ENCODE results near the gene ADAM12.

ADAM12 gene

GRCh38 chr10:126204320-126204719 is 184.0 kb downstream of the ADAM12 start:
- Histone ChIP-seq H3K4ac (ENCODE audit: low read depth, low read length) (no peak overlapping the region), H3K23ac (ENCODE audit: low read length) (no peak overlapping the region), H3K4me3 (ENCODE audit: low read depth, low read length) (no peak overlapping the region), H2BK5ac (ENCODE audit: low read depth, low read length, poor library complexity) (no peak overlapping the region), H3K79me2 (ENCODE audit: control insufficient read depth, insufficient read depth, low read length, poor library complexity) (no peaks in the 10 kb centered on the region), H3K18ac (ENCODE audit: low read length) (no peak overlapping the region), H3K4me1 (ENCODE audit: control insufficient read depth in 1 of 2, insufficient read depth in 2 of 2, low read length in 2 of 2) (no peaks in the 10 kb centered on the region), H3K9me3 (ENCODE audit: insufficient read depth, low read depth, low read length) (no peaks in the 10 kb centered on the region), H2BK12ac (ENCODE audit: low read length) (no peak overlapping the region), H3K14ac (ENCODE audit: low read length) (no peak overlapping the region), H3K36me3 (ENCODE audit: control insufficient read depth in 1 of 2, insufficient read depth in 2 of 2, low read length in 2 of 2) (no peaks in the 10 kb centered on the region), H3K4me2 (ENCODE audit: low read length) (no peak overlapping the region), H3K27ac (ENCODE audit: low read depth, low read length) (no peak overlapping the region), H2BK120ac (ENCODE audit: insufficient read depth, low read length, poor library complexity) (no peak overlapping the region), H4K8ac (ENCODE audit: low read depth, low read length) (no peak overlapping the region), H3K79me1 (ENCODE audit: low read length) (no peaks in the 10 kb centered on the region), H4K91ac (ENCODE audit: low read depth, low read length) (no peak overlapping the region), H3K27me3 (ENCODE audit: insufficient read depth, low read length) (peaks cover 2% of the 10 kb centered on the region), H3K9ac (ENCODE audit: low read length) (no peak overlapping the region), H2AK5ac (ENCODE audit: low read length) (no peak overlapping the region), H2AFZ (ENCODE audit: insufficient read depth, low read length, poor library complexity) (no peak overlapping the region), H4K12ac (ENCODE audit: low read depth, low read length) (no peak overlapping the region)
- DNase-seq: peak; percentile 81 to 85
- no CpG with 5 or more reads among the region's 4 CpGs for WGBS (ENCODE audit: extremely low coverage, insufficient coverage, insufficient read length)

- no peak overlapping the region for H2BK12ac ChIP-seq (ENCODE audit: low read length)
- H3K27me3 ChIP-seq (ENCODE audit: insufficient read depth, low read length): peaks cover 2% of the 10 kb centered on the region
- no peak overlapping the region for H2AK5ac ChIP-seq (ENCODE audit: low read length)
- no peak overlapping the region for H2BK5ac ChIP-seq (ENCODE audit: low read depth, low read length, poor library complexity)
- H3K79me1 ChIP-seq (ENCODE audit: low read length): no peaks in the 10 kb centered on the region
- H4K12ac ChIP-seq (ENCODE audit: low read depth, low read length): no peak overlapping the region
- H3K4me3 ChIP-seq (ENCODE audit: low read depth, low read length): no peak overlapping the region
- no peak overlapping the region for H3K18ac ChIP-seq (ENCODE audit: low read length)
- no peak overlapping the region for H3K4ac ChIP-seq (ENCODE audit: low read depth, low read length)
- H2BK120ac ChIP-seq (ENCODE audit: insufficient read depth, low read length, poor library complexity): no peak overlapping the region
- no peak overlapping the region for H4K91ac ChIP-seq (ENCODE audit: low read depth, low read length)
- H3K9me3 ChIP-seq (ENCODE audit: insufficient read depth, low read depth, low read length): no peaks in the 10 kb centered on the region
- no peaks in the 10 kb centered on the region for H3K36me3 ChIP-seq (ENCODE audit: control insufficient read depth in 1 of 2, insufficient read depth in 2 of 2, low read length in 2 of 2)
- no peak overlapping the region for H3K4me2 ChIP-seq (ENCODE audit: low read length)
- H3K27ac ChIP-seq (ENCODE audit: low read depth, low read length): no peak overlapping the region
- no peak overlapping the region for H3K9ac ChIP-seq (ENCODE audit: low read length)
- WGBS (ENCODE audit: extremely low coverage, insufficient coverage, insufficient read length): no CpG with 5 or more reads among the region's 7 CpGs
- no peak overlapping the region for H3K14ac ChIP-seq (ENCODE audit: low read length)
- DNase-seq: no peak
- H2AFZ ChIP-seq (ENCODE audit: insufficient read depth, low read length, poor library complexity): no peak overlapping the region
- H4K8ac ChIP-seq (ENCODE audit: low read depth, low read length): no peak overlapping the region
- H3K23ac ChIP-seq (ENCODE audit: low read length): no peak overlapping the region
- H3K79me2 ChIP-seq (ENCODE audit: control insufficient read depth, insufficient read depth, low read length, poor library complexity): no peaks in the 10 kb centered on the region
- no peaks in the 10 kb centered on the region for H3K4me1 ChIP-seq (ENCODE audit: control insufficient read depth in 1 of 2, insufficient read depth in 2 of 2, low read length in 2 of 2)
Observed at GRCh38 chr10:126203746-126204145, 184.5 kb downstream of the ADAM12 start.

GRCh38 chr10:126201603-126202002 is 186.7 kb downstream of the ADAM12 start:
- Histone ChIP-seq H3K18ac (ENCODE audit: low read length) (no peak overlapping the region), H3K79me2 (ENCODE audit: control insufficient read depth, insufficient read depth, low read length, poor library complexity) (no peaks in the 10 kb centered on the region), H3K14ac (ENCODE audit: low read length) (no peak overlapping the region), H3K4me2 (ENCODE audit: low read length) (no peak overlapping the region), H3K9me3 (ENCODE audit: insufficient read depth, low read depth, low read length) (no peaks in the 10 kb centered on the region), H3K27me3 (ENCODE audit: insufficient read depth, low read length) (peaks cover 2% of the 10 kb centered on the region), H3K4me3 (ENCODE audit: low read depth, low read length) (no peak overlapping the region), H2AFZ (ENCODE audit: insufficient read depth, low read length, poor library complexity) (no peak overlapping the region), H2AK5ac (ENCODE audit: low read length) (no peak overlapping the region), H4K8ac (ENCODE audit: low read depth, low read length) (no peak overlapping the region), H2BK5ac (ENCODE audit: low read depth, low read length, poor library complexity) (no peak overlapping the region), H2BK120ac (ENCODE audit: insufficient read depth, low read length, poor library complexity) (no peak overlapping the region), H4K12ac (ENCODE audit: low read depth, low read length) (no peak overlapping the region), H3K27ac (ENCODE audit: low read depth, low read length) (no peak overlapping the region), H3K23ac (ENCODE audit: low read length) (no peak overlapping the region), H2BK12ac (ENCODE audit: low read length) (no peak overlapping the region), H3K4ac (ENCODE audit: low read depth, low read length) (no peak overlapping the region), H3K36me3 (ENCODE audit: control insufficient read depth in 1 of 2, insufficient read depth in 2 of 2, low read length in 2 of 2) (no peaks in the 10 kb centered on the region), H4K91ac (ENCODE audit: low read depth, low read length) (no peak overlapping the region), H3K79me1 (ENCODE audit: low read length) (no peaks in the 10 kb centered on the region), H3K4me1 (ENCODE audit: control insufficient read depth in 1 of 2, insufficient read depth in 2 of 2, low read length in 2 of 2) (no peaks in the 10 kb centered on the region), H3K9ac (ENCODE audit: low read length) (no peak overlapping the region)
- WGBS (ENCODE audit: extremely low coverage, insufficient coverage, insufficient read length): no CpG with 5 or more reads among the region's 8 CpGs
- no peak for DNase-seq

- Histone ChIP-seq H3K4me2 (ENCODE audit: low read length) (no peak overlapping the region), H3K79me2 (ENCODE audit: control insufficient read depth, insufficient read depth, low read length, poor library complexity) (no peaks in the 10 kb centered on the region), H3K4me3 (ENCODE audit: low read depth, low read length) (no peak overlapping the region), H2BK5ac (ENCODE audit: low read depth, low read length, poor library complexity) (no peak overlapping the region), H3K36me3 (ENCODE audit: control insufficient read depth in 1 of 2, insufficient read depth in 2 of 2, low read length in 2 of 2) (no peaks in the 10 kb centered on the region), H4K12ac (ENCODE audit: low read depth, low read length) (no peak overlapping the region), H2BK120ac (ENCODE audit: insufficient read depth, low read length, poor library complexity) (no peak overlapping the region), H4K8ac (ENCODE audit: low read depth, low read length) (no peak overlapping the region), H3K4ac (ENCODE audit: low read depth, low read length) (no peak overlapping the region), H3K18ac (ENCODE audit: low read length) (no peak overlapping the region), H3K14ac (ENCODE audit: low read length) (no peak overlapping the region), H3K9me3 (ENCODE audit: insufficient read depth, low read depth, low read length) (no peaks in the 10 kb centered on the region), H2AK5ac (ENCODE audit: low read length) (no peak overlapping the region), H3K4me1 (ENCODE audit: control insufficient read depth in 1 of 2, insufficient read depth in 2 of 2, low read length in 2 of 2) (no peaks in the 10 kb centered on the region), H3K9ac (ENCODE audit: low read length) (no peak overlapping the region), H2AFZ (ENCODE audit: insufficient read depth, low read length, poor library complexity) (no peak overlapping the region), H3K27ac (ENCODE audit: low read depth, low read length) (no peak overlapping the region), H3K27me3 (ENCODE audit: insufficient read depth, low read length) (peaks cover 2% of the 10 kb centered on the region), H4K91ac (ENCODE audit: low read depth, low read length) (no peak overlapping the region), H2BK12ac (ENCODE audit: low read length) (no peak overlapping the region), H3K79me1 (ENCODE audit: low read length) (no peaks in the 10 kb centered on the region), H3K23ac (ENCODE audit: low read length) (no peak overlapping the region)
- DNase-seq: peak; percentile 83 to 84
- no CpG with 5 or more reads among the region's 13 CpGs for WGBS (ENCODE audit: extremely low coverage, insufficient coverage, insufficient read length)
Observed at GRCh38 chr10:126199221-126199998, 188.9 kb downstream of the ADAM12 start.

All from trophoblast cell (in vitro differentiated cells and primary cell).